ELR (cell line): ENCODE data around the gene LENG9.
A peak's percentile ranks its signal among the peaks of the same experiment; 100 is the strongest.

ENCODE experiments used
- DNase-seq: peaks from one replicate; pipeline ENCODE4 v3.0.0-alpha.2; 2015; ENCODE audit warnings: low read depth

Gene LENG9

DNA sequence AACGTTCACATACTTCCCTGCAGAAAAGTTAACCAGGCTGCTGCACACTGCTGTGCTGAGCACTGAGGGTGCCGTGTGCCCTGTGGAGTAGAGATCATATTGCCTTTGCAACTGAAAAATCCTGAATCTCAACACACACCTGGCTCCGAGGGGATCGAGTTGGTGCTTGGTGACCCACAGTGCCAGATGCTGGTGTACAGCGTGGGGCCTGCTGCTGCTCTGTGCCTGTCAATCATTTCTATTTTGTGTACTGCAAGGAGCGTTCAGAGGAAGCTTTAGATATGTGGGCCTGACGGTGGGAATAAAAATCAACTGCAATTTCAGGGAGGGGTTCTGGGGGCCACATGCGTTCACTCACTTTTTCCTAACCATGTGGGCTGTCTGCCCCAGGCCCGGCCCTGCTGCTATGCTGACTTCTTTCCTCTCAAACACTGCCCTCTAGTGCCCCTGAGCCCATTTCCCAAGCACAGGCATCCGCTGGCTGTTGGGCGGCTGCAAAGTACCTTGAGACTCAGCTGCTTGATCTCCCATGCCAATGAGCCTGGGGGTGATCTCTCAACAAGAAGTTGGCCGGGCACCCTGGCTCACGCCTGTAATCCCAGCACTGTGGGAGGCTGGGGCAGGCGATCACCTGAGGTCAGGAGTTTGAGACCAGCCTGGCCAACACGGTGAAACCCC is 24.3 kb downstream of the LENG9 start:
- DNase-seq = peak; percentile 38

DNA sequence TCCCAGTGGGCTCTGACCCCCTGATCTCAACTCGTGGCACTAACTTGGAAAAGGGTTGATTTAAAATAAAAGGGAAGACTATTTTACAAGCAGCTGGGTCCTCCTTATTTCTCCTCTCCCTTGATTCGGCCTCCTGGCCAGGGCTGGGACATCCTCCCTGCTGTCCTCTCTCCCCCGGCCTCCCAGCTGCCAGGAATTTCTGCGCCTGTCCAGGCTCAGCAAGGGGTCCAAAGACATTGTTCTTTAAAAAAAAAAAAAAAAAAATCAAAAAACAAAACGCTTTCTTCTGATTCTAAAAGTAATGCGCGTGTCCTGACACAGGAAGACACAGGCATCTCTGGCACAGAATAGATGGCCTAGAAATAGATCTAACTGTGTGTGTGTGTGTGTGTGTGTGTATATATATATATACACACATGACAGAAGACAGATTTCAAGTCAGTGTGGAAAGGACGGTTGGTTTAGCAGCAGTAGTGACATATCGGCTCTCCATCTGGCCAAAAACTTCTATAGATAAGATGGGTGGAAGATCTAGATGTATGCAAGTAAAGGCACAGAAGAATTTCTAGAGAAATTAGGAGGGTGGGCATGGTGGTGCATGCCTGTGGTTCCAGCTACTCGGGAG is 26.8 kb downstream of the LENG9 start:
- no peak for DNase-seq

DNA sequence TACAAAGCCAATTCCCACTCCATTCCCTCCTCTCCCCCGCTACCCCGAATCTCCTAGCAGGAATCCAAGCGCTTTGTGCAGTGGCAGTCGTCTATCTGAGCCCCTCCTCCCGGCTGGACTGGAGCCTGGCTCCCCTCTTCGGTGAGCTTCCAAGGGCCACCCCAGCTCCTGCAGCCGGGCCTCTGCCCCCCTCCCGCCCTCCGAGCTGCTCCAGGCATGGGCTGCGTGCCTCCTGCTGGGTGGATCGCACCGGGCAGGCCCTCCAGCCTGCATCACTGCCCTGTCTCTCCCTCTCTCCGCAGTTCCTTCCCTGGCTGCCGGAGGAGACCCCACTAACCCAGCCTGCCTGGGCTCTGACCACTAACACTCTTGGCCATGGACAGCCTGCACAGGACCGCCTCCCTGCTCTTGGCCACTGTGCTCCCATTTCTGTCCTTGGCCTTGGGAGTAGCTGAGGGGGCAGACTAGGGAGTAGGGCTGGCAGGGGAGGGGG is 27.5 kb downstream of the LENG9 start:
- DNase-seq = no peak

DNA sequence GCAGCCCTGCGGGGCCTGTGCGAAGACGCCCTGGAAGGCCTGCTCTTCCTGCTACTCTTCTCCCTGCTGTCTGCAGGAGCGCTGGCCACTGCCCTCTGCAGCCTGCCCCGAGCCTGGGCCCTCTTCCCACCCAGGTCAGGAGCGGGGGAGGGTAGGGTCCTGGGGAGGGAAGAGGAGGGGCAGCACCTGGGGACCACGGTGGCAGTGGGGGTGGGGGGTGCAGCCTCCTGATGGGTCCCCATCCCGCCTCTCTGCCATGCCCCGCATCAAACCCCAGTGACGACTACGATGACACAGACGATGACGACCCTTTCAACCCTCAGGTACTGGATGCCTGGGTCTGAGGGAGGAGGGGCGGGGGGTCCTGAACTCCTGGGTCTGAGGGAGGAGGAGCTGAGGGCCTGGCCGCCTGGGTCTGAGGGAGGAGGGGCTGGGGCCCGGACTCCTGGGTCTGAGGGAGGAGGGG is 28.0 kb downstream of the LENG9 start:
- no peak for DNase-seq

DNA sequence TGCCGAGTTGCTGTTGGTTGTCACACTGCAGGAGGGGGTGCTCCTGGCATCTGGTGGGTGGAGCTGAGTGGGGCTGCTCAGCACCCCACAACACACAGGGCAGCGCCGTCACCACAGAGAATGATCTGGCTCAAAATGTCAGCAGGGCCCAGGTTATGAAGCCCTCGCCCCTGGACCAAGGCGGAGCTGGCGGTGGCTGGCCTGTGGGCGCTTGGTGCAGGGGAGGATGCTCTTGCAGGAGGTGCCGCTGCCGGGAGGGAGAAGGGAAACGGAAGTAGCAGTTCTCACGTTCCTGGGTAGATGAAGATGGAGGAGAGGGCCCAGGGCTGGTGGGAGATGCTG is 28.7 kb downstream of the LENG9 start:
- no peak for DNase-seq

DNA sequence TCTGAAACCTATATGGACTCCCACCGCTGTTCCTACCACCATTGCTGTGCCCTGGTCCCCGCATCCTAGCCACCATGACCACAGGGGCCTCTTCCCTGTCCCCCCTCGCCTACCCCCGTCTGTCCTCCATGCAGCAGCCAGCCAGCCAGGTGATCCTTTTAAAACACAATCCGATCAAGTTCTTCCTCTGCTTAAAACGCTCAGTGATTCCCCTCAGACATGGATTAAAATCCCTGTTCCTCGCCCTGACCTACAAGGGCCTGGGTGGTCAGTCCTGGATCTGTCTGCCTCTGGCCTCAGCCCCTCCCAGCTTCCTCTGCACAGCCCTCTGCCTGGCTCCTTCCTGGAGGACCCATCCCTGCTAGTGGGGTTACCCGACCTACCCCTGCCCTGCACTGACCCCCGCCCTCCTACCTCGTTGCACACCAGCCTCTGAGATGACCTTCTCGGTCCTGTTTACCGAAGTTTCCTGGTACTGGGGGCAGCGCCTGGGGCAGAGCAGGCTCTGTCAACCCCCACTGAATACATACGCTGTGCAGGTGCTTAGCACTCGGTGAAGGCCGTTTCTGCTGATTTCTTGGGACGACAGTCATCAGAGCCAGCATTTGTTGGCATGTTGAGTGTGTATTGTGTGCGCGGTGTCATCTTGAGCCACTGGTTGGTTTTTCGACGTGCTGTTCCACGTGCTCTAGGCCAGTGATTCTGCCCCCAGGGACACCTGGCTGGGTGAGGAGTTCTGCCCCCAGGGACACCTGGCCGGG is 29.3 kb downstream of the LENG9 start:
- no peak for DNase-seq

DNA sequence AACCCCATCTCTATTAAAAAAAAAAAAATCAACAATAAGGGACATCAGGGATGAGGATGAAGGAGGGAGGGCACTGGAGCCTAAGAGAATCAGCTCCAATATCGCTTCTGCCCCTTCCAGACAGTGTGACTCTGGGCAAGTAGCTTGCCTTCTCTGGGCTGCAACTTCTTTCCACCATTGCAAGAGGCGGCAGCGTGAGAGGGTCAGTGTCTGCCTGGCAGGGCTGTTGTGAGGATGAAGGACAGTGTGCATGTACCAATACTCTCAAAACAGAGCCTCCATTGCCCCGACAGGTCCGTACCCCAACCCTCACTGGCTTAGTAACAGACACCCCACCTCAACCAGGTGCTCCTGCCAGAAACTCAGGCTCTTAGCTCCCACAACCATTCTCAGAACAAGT is 29.9 kb downstream of the LENG9 start:
- no peak for DNase-seq

DNA sequence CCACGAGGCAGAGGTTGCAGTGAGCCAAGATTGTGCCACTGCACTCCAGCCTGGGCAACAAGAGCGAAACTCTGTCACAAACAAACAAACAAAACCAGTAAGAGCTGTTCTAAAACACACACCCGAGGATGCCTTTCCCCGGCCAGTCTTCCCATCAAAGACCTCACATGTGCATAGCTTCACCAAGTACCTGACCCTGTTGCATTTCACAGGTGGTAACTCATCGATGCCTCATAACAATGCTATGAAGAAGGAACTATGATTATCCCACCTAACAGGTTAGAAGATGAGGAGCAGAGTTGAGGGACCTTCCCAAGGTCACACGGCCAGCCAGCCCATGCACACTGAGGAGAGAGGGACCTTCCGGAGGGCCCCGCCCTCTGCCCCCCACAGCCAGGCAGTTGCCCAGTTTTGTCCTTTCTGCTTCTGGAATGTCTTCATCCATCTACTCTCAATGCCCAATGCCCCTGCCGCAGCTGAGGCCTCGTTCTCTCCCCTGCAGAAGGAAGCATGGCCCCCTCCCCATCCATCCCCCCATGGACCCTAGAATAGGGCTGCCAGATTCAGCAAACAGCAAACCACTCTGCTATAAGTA is 31.3 kb downstream of the LENG9 start:
- DNase-seq = no peak

DNA sequence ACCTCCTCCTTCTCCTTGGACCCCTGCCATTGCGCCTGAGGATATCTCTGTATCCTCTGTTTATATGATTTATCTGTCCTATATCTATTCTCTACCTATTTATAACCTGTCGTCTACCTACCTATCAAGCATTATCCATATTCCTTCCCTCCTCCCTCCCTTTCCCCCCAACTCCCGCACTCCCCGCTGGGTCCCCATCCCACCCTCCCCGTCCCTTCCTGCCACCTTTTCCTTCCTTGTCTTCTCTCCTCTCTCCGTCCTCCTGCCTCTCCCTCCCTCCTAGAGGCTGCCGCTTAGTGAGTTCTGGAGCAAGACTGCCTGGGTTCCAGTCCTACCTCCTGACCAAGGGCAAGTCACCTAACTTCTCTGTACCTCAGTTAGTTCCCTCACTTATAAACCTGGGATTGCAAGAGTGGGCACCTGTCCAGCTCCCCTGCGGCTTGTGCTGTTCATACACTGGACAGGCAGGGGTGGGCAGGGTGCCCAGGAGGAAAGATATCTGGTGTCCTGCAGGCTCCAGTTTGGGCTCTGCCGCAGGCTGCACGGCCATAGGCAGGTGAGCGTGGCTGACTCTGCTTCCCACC is 32.2 kb downstream of the LENG9 start:
- DNase-seq = no peak

DNA sequence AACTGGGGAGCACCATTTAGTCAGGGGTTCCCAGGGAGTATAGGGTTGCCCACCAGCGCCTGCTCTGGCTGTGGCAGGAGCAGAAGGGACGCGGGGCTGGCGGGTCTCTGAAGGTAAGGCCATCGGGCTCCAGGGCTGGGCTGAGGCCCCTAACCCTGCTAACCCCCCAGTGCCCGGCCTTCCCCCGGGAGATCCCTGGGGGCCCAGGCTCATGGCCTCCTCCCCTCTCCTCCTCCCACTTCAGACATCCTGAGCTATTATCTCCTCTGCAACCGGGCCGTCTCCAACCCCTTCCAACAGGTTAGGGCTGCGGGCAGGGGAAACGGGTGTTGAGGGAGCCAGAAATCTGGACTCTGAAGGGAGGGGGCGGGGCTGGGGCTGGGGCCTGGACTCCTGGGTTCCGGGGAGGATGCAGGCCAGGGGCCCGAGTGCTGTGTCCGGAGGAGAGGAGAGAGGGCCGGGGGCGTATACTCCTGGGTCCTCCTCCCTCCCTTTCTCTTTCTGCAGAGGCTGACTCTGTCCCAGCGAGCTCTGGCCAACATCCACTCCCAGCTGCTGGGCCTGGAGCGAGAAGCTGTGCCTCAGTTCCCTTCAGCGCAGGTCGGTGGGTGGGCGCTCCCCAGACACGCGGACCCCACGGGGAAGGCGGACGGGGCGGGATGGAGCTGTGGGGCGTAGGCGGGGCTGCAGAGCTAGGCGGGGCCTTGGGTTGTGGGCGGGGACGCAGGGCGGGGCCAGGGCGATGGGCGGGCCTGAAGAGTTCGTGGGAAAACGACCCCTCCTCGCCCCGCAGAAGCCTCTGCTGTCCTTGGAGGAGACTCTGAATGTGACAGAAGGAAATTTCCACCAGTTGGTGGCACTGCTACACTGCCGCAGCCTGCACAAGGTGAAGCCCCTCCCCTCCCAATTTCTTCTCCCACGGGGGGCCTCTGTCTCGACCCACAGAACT is 33.0 kb downstream of the LENG9 start:
- peak; percentile 17 for DNase-seq

DNA sequence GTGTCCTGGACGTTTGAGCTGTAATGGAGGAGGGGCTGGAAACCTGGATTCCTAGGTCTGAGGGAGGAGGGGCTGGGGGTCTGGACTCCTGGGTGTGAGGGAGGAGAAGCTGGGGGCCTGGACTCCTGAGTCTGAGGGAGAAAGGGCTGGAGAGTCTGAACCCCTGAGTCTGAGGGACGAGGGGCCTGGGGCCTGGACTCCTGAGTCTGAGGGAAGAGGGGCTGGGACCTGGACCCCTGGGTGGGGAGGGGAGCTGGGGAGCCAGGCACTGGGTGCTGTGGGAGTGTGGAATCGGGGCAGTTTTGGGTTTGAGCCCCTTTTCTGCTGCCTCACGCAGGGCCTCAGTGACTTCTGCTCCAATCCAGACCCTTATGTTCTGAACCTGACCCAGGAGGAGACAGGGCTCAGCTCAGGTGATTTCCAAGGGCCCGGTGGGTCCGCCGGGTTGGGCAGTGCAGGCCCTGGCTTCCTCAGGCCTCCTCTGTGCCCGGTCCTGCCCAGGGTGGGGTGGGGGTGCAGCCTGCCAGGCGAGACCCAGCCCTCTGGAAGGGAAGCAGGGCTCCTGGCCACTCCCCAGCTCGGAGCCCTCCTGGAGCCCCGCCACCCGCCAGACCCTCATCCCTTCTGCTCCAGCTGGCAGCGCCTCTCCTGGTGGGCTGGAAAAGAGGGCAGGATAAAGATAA is 33.9 kb downstream of the LENG9 start:
- no peak for DNase-seq

DNA sequence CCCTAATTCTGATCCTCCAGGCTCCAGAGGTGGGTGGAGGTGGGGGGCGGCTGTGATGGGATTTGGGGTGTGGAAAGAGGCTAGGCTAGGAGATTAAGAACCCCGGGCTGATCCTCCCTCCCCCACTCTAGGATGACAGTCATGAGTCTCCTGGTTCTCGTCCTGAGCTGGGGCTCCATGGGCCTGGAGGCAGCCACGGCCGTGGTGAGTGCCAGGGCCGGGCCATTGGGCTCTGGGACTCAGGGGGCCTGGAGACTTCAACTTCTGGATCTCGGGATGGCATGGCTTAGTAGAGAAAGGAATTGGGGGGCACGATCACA is 34.4 kb downstream of the LENG9 start:
- DNase-seq = no peak

DNA sequence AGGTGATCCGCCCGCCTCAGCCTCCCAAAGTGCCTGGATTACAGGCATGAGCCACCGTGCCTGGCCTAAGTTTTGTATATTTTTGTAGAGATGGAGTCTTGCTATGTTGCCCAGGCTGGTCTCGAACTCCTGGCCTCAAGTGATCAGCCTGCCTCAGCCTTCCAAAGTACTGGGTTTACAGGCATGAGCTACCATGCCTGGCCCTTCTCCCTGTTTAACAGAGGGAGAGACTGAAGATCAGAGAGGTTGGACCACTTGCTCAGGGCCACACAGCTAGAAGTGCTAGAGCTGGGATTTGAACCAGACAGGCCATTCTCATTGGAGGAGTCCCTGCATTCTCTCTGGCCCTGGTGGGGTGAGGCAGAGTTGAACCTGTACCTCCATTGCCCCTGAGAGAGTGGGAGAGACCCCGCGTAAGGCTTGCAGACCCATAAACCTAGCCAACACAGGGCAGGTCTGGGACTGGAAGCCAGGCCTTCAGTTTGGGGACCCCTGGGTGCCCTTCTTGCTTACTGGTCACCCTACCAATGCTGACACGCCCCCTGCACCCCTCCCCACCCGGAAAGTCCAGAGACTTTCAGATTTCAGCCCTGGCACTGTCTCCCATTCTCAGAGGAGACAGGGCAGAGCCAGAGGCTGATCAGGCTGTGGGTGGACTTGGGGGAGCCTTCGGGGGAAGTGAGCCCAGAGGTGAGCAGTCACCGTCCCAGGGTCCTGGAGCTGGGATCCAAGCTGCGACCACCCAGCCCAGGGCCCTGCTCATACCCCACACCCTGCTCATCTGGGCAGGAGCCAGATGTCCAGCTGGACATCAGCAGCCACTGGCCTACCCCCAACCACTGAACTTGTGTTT is 35.0 kb downstream of the LENG9 start:
- no peak for DNase-seq

DNA sequence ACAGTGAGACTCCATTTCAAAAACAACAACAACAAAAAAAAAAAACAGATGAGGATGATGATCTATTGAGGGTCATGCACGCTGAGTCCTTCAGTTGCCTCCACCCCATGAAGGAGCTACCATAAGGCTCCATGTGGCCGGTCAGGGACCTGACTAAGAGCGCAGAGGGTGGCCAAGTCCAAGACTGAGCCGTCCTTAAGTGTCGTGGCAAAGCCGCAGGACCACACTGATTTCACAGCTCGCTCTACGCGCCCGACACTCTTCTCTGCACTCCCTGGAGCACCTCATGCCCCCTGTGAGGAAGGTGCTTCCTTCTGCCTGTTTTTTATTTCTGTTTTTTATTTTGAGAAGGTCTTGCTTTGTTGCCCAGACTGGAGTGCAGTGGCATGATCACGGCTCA is 36.0 kb downstream of the LENG9 start:
- no peak for DNase-seq

DNA sequence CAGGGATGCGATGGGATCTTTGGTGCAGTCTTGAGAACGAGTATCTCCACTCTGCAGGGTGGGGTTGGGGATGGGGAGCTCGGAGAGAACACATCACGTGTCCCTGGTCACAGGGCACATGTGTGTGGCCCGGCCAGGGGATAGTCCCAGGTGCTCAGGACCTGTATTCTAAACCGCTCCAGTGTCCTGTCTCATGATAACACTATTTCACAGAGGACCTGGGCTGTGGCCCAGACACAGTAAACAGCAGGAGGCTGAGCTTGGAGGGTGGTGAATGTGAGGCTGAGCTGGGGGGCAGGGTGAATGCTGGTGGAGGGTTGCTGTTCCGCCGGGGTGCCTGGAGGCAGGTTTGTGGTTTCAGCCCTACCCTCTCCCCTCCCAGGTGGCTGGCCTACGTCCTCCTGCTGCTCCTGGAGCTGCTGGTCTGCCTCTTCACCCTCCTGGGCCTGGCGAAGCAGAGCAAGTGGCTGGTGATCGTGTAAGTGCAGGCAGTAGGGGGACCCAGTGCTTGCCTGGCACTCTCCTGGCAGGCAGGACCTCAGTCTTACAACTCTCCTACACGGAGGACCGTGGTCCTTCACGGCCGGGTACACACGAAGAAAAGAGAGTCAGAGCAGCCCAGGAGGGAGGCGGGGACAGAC is 37.2 kb downstream of the LENG9 start:
- no peak for DNase-seq

DNA sequence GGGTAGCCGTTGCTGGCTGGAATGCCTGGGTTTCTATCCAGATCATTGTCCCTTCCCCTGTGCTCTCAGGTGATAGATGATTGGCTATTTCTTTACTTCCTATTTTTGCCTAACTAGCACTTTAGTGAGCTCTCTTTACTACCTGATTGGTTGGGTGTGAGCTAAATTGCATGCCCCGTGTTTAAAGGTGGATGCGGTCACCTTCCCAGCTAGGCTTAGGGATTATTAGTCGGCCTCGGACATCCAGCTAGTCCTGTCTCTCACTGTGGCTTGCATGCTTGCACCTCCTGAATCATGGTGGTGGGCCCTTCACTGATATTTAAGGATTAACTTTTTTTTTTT is 38.2 kb downstream of the LENG9 start:
- DNase-seq = no peak

DNA sequence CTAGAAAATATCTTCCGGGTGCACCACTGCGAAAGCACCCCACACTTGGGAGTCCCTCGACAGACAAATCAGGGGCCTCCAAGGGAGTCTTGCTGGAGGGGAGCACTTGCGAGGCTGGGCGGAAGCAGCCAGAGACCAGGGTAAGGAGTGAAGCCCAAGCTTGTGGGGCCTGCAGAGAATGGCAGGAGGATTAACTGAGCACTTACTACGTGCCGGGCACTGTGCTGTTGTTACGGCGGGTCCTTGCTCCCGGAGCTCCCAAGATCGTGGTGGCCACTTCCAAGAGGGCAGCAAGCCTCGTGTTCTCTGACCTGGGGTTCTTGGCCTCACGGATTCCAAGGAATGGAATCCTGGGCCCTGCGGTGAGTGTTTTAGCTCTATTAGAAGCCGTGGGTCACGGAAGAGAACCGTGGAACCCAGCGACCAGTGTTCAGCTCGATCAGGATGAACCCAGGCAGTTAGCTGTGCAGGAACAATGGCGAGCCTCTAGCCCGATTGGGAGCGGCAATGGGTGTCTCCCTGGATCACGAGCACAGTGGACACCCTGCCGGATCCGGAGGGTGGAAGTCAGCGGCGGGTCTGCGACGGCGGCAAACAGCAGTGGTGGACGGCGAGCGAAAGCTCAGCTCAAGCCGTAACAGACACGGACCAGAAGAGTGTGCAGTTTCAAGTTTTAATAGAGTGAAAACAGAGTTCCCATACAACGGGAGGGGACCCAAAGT is 38.8 kb downstream of the LENG9 start:
- no peak for DNase-seq

DNA sequence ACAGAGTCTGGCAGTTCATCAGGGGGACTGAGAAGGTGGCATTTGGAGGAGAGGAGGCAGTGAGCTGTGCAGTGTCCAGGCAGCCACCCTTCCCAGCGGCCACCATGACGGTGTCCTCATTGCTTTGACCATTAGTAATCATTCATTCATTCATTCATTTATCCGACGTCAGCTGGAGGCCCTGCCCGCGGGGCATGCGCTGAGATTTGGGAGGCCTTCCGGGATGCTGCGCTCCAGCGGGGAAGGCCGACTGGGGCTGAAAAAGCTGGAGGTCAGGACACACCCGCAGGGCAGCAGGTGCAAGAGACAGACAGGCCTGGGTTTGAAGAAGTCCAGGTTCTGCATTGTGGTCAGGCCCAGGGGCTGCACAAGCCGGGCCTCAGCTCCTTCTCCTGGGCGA is 39.4 kb downstream of the LENG9 start:
- no peak for DNase-seq

DNA sequence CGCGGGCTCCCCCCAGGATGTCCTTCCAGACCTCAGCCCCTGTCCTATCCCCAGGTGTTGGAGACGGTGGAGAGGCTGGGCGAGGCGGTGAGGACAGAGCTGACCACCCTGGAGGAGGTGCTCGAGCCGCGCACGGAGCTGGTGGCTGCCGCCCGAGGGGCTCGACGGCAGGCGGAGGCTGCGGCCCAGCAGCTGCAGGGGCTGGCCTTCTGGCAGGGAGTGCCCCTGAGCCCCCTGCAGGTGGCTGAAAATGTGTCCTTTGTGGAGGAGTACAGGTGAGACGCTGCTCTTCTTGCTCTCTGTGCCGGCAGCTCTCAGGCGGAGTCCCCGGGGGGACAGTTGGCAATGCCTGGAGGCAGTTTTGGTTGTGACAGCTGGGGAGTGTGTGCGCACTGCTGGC is 41.4 kb downstream of the LENG9 start:
- DNase-seq = no peak
